GM19395 (cell line): ENCODE results near the gene DYNC2LI1.
"Not testable (repeated sequence)": the region's sequence is repeated elsewhere in the genome, so short reads cannot be mapped to it uniquely, and the experiment has no call there.

ENCODE experiments used
- ATAC-seq: cut with Tn5 transposase; IDR thresholded peaks from one replicate; pipeline ENCODE4 v1.9.1; 2021; ENCODE audit warnings: mild to moderate bottlenecking, moderate library complexity; ENCODE audit not compliant: unreplicated experiment

The DYNC2LI1 gene

DNA sequence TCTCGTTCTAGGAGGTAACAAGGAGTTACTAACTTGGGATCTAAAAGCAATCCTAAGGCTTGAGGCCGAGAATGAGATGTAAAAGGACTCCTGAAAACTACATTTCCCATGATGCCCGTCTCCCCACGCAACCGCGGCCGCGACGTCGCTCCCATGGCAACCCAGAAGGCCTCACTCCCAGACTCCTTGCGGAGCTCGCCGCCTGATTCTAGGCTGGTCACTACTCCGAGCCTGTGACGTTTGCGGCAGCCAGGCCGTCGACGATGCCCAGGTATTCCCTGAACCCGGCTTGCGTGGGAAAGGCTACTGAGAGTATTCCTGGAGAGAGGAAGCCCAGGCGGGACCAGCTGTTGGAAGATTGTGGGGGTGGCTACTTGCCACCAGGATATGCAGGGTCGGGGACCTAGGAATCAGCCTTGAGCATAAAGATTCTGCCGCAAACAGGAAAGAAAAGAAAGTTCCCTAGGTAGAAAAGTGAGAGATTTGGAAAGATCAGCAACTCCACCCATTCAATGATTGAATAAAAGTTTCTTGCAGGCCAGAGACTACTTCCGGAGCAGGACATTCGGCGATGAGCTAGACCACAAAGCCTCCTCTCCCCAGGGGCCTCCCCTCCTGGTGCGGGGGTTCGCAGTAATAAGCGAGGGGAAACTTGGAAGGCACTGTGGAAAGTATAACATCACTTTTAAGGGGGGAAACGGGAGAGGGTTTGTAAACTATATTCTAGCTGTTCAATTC lies at the start of gene DYNC2LI1:
TSS of gene DYNC2LI1 (plus strand) at position 164 of the 738 bp plus-strand sequence. CDS start at position 264, 100 bp downstream.
- peak; percentile 99 for ATAC-seq

DNA sequence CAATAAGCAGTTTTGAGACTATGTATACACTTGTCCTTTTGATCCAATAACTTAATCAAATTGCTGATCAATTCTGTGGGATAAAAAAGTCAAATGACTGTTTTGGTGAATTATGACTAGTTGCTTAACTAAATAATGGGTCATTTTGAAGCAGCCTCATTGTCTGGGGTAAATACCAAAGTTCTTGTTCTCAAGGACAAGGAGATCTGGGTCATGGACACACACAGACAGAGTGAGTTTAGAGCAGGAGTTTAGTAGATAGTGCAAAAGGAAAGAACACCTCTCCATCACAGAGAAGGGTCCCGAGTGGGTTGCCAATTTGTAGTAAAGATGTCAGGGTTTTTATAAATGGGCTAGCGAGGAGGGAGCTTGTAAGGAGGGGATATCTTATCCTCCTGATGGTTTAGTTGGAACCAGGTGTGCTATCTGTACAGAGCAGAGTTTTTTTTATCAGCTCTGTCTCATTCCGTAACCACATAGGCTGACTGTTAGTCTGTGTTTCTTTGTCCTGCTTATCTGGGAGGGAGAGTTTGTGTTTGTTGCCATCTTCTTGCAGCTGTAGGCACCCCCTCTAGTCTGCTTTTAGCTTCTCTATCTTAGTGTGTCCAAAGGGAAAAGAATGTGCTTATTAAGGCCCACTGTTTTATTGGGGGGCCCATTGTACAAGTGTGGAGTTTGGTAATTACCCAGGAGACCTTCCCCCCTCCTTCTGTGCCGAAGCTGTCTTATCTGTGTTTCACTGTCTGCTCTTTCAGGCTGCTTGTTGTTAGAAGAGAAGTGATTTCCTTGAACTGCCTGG lies 48.9 kb upstream of the DYNC2LI1 start:
- no peak for ATAC-seq

DNA sequence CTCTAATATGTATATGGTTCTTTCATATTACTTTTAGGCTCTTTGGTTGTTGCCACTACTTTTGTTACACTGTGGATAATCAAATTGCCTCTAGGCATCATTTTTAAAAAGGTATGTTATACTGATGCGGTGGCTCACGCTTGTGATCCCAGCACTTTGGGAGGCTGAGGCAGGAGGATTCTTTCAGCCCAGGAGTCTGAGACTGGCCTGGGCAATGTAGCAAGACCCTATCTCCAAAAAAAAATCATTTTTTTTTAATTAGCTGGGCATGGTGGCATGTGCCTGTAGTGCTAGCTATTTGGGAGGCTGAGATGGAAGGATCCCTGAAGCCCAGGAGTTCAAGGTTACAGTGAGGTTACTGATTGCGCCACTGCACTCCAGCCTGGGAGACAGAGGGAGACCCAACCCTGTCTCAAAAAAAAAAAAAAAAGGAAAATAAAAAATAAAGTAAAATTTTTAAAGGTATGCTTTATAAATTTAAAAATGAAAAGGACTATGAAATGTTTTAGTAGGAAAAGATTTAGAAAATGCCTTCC lies 48.1 kb upstream of the DYNC2LI1 start:
- no peak for ATAC-seq

DNA sequence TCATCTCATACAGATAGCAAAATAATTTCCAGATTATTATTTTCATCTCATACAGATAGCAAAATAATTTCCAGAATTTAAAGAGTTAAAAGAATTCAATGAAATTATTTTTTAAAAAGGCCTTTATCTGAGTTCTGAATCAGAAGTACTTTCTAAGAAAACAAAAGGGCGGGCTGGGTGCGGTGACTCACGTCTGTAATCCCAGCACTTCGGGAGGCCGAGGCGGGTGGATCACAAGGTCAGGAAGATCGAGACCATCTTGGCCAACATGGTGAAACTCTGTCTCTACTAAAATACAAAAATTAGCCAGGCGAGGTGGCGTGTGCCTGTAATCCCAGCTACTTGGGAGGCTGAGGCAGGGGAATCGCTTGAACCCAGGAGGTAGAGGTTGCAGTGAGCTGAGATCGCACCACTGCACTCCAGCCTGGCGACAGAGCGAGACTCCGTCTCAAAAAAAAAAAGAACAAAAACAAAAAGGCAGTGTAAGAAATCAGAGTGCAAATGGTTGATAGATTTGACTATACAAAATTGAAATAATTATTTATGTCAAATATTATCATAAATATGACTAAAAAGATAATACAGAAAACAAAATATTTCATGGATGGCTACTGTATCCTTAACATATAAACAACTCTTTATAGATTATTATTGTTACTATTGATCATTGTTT lies 46.7 kb upstream of the DYNC2LI1 start:
- not testable (repeated sequence) for ATAC-seq

DNA sequence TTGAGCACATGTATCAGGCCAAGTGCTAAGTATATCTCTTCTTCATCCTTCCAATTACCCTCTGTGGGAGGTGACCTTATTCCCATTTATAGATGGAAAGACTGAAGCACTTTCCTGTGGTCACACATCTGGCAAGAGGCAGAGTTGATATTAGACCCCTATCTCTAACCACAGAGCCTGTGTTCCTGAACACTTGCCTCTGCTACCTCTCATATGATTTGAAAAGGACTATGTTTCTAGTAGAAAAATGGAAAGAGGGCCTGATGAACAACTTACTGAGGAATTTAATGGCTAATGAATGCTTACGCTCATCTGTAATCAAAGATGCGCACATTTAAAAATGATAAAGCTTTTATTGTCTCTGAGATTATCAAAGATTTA lies 46.2 kb upstream of the DYNC2LI1 start:
- no peak for ATAC-seq

DNA sequence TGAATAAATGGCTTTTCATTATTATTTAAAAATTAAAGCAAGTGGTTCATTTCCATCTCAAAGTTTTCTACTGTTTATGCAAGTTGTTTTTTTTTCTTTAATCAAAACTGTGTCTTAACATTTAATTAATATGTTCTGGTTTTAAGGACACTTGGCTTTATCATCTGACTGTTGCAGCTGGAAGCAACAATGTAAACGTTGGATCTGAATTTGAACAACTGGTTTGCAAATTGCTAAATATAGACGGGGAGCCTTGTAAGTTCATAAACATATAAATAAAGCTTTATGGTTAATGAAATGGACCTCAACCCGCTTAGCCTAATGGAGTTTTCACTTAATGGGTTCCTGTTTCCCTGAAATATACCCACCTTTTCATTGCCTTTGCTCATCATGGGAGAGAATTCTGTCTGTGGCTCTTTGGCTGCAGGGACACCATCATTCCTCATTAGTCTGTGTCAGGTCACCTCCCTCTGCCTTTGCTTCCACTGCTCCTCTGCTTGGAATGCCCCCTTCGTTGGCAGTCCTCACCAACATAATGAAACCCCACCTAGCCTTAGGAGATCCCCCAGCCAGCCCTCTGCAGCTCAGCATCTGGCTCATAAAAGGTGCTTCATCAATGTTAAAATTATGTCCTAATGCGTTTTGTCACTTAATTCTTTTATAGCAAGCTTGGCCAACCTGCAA lies 44.2 kb upstream of the DYNC2LI1 start:
- no peak for ATAC-seq

DNA sequence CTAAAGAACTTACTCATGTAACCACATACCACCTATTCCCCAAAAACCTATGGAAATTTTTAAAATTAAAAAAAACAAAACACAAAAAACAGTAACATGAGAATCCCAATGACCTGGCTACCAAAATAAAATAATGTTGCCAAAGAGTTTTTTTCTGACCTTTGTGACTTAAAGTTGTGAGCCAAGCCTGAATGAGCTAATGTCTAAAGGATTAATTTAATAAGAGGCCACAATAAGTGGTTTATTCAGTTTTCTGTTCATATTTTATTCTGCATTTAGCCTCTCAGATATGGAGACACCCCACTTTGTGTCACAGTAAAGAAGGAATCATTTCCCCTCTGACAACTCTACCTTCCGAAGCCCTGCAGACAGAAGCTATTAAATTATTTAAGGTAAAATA lies 42.6 kb upstream of the DYNC2LI1 start:
- ATAC-seq = no peak

DNA sequence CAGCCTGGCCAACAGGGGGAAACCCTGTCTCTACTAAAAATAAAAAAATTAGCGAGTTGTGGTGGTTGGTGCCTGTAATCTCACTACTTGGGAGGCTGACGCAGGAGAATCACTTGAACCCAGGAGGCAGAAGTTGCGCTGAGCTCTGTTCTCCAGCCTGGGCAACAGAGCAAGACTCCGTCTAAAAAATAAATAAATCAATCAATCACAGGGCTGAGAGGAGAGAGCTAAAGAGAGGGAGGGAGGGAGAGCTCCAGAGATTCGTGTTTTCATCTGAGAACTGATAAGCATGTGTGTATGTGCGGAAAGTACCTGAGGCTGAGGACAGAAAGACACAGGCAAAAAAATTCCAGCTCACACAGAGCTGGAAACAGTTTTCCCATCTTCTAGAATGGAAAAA lies 37.2 kb upstream of the DYNC2LI1 start:
- ATAC-seq = no peak

DNA sequence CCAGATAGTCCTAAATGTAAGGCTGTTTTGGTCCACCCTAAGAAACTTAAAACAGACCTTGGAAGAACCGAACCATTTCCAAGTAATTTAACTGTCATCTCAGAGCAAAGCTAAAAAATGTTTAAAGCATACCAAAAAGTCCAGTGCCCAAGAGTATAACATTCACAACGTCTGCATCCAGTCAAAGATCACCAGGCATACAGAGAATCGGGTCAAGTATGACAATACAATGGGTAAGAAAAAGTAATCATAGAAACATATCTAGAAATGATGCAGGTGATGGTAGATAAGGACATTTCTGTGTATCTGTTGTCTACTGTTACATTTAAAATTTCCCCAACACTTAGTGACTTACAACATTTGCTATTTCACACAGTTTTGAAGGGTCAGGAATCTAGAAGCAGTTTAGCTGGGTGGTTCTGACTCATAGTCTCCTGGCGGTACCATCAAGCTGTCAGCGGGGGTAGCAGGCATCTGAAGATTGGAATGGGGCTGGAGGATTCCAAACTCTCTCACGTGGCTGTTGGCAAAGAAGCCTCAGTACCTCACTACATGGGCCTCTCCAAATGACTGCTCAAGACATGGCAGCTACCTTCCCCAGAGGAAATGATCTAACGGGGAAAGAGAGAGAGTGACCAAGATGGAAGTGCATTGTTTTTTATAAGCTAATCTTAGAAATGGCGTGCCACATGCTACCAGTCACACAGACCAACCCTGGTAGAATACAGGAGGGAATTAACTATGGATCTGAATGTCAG lies 36.6 kb upstream of the DYNC2LI1 start:
- no peak for ATAC-seq

DNA sequence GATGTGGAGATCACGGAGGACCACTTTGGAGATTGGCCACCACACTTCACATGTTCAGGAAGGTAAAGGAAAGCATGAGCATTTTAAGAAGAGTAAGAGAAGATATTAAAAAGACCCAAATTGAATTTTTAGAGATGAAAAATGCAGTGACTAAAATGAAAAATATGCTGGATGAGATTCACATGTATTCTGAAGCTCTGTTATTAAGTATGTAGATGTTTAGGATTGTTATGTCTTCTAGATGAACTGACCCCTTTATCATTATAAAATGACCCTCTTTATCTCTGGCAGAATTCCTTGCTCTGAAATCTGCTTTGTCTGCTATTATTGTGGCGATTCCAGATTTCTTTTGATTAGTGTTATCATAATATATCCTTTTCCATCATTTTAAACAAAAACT lies 36.0 kb upstream of the DYNC2LI1 start:
- ATAC-seq = no peak

DNA sequence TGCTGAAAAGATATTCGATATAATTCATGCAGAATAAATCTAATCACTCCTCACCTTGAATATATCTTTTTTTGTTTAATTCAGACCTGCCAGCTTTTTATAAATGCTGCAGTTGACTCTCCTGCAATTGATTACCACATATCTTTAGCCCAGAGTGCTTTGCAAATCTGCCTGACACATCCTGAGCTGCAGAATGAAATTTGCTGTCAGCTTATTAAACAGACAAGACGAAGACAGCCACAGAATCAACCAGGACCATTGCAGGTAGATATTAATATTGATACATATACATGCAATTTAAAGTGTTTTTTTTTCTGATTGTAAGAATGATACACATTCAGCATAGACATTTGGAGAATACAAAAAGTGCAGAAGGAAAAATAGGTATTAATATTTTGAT lies 35.6 kb upstream of the DYNC2LI1 start:
- ATAC-seq = no peak

DNA sequence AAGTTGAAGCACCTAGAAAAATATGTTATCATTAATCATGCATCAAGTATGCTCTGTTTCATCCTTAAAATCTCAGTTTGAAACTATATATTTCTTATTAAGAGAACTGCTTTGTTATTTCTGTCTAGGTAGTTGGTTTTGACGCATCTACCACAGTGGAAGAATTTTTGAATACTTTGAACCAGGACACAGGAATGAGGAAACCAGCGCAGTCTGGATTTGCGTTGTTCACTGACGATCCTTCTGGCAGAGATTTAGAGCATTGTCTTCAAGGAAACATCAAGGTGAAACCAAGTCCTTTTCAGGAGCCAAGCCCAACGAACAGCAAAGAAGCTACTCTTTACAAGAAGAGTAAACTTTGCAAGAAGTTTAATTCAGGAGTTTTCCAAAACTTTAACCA lies 30.1 kb upstream of the DYNC2LI1 start:
- ATAC-seq = no peak

DNA sequence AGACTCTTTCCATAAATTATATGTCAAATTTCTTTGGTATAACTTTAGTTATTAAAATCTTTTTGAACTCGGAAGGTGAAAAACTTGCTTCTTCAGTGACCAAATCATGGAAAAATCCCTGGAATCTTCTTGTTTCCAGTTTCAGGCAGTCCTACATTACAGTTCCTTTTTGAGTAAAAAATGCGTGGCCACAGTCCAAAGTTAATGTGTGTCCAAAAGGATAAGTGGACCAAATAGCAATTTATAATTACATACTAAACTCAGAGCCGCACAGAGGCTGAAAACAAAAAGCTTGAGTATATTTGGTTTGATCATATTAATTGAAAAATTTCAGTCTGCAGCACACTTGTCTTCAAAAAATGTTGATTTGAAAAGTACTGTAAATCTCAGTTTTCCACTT lies 28.4 kb upstream of the DYNC2LI1 start:
- ATAC-seq = no peak

DNA sequence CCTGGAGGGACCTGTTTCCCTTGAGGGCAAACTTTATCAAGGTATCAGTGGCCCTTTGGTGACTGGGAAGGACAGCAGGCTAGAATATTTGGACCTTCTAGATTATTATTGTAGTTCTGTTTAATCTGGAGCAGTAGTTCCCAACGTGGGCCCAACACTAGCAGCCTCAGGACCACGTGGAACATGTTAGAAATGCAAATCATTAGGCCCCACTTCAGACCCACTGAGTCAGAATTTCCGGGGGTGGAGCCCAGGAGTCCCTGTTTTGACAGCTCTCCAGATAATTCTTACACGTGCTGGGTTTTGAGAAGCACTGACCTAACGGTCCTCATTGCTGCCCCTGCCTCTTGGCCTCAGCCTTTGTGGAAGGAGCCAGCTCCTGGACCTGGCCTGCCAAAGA lies 25.5 kb upstream of the DYNC2LI1 start:
- no peak for ATAC-seq

DNA sequence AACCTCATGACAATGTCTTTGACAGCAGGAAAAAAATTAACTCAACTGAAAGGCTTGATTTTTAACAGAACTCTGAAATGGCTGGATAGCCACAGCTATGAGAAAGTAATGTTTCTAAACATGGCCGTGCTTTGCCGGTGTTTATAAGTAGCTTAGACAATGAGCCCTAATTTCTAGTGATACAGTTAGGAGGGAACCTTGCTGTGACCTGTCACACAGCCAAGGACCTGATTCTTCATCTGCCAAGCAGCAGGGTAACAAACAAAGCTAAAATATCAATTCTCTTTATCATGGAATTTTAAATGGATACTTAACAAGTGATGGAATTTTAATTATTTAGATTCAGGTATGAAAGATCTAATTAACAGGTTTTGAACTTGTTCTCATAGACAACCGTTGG lies 24.3 kb upstream of the DYNC2LI1 start:
- no peak for ATAC-seq

DNA sequence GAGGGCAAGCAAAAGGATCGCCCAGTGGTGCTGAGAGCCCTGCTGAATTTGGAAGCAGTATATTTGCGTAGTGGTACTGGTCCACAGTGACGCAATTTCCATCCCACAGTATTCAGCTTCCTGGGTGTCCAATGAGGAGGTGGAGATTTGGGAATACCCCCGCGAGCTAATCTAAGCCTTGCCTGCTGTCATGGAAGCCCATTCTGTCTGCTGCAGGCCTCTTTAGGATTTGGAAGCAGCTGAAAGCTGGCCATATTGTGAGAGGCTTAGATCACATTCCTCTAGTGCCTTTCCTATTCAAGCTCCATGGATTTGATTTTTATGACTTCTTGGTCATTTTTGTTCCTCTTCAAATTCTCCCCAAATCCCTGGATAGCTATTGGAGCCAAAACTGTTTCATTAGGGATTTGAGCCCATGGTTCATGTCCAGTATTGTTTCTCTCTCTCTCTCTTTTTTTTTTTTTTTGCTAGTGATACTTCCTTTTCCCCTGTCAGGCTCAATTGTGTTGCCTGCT lies 22.3 kb upstream of the DYNC2LI1 start:
- ATAC-seq = no peak

DNA sequence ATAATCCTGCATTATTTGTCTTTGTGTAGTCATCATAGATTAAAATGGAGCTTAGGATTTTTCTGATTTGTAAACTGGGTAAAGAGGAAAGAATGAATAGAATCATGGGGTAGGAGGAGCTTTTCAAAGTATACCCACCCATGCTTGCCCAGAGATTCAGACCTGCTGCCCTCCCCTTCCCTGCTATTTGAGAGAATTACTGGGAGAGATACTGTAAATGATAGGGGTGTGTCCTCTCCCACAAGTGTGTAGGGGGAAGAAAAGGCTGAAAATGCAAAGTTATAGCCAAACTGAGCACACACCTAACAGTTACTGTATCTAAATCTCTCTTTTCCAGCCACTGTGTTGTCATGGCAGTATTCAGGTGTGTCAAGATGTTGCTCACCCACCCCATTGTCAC lies 21.5 kb upstream of the DYNC2LI1 start:
- no peak for ATAC-seq

DNA sequence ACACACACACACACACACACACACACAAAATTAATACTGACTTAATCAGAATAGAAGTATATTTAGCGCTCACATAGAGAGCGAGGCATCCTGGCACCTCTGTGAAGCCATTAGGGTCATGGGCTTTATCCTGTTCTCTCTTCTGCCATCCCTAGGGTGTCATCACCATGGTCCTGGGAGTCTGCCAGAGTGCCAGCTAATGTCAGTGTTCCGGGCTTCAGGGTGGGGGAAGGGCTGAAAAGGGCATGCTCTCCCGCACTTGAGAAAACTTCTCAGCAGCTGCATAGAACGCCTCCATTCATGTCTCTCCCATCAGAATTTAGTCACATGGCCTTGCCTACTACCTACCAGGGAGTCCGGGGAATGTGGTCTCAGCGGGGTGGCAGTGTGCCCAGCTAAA lies 19.7 kb upstream of the DYNC2LI1 start:
- no peak for ATAC-seq

DNA sequence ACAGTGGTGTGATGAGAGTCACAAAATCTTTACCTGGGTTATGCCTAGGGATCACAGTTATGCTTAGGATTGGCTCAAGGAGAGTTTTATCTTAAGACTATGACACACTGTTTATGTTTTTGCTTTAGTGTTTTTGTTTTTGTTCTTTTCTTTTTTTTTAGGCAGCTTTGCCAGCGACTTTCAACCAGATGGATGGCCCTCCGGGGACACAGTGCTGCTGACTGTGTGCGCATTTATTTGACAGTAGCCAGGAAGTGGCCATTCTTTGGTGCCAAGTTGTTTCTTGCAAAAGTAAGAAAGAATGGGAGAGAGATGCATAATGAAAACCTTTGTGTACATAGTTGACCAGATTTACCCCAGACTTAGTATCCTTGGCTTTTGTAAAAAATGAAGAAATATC lies 15.1 kb upstream of the DYNC2LI1 start:
- no peak for ATAC-seq

DNA sequence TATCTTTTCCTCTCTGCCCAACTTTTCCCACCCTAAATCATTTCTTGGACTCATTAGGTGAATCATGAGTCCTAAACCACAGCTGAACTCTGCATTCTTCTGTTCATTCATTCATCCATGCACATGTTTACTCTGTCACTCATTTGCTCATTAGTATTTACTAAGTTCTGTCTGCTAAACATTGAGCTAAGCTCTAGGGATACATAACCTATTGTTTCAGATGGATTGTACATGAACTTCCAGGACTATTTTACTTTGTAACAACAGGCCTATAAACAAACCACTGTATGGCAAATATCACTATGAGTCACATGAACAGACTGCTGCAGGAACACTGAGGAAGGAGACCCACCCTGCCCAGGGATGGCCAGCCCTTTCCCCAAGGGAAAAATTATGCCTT lies 14.6 kb upstream of the DYNC2LI1 start:
- ATAC-seq = no peak
